Transverse colon (tissue), 3 donors: ENCODE data around the gene HS1BP3.

Experiments used
- EP300 ChIP-seq: sonication (generic); formaldehyde crosslinking; IDR thresholded peaks from one replicate; pipeline ENCODE4 v1.6.1; 2017; ENCODE audit warnings: antibody characterized with exemption, low read depth
- TF ChIP-seq, protein P1 (sequence below), 5 experiments: fragments of 200-600 bp in 3 of 5; fragments of 450-650 bp in 2 of 5; sonication (generic) in 3 of 5; IDR thresholded peaks; 1 replicate in 2 of 5; 2 replicates in 3 of 5; pipeline ENCODE4 v1.5.1; 2016 to 2017; ENCODE audit warnings: antibody characterized with exemption in 5 of 5, inconsistent platforms in 3 of 5, mild to moderate bottlenecking in 2 of 5, moderate library complexity in 1 of 5

DNA sequence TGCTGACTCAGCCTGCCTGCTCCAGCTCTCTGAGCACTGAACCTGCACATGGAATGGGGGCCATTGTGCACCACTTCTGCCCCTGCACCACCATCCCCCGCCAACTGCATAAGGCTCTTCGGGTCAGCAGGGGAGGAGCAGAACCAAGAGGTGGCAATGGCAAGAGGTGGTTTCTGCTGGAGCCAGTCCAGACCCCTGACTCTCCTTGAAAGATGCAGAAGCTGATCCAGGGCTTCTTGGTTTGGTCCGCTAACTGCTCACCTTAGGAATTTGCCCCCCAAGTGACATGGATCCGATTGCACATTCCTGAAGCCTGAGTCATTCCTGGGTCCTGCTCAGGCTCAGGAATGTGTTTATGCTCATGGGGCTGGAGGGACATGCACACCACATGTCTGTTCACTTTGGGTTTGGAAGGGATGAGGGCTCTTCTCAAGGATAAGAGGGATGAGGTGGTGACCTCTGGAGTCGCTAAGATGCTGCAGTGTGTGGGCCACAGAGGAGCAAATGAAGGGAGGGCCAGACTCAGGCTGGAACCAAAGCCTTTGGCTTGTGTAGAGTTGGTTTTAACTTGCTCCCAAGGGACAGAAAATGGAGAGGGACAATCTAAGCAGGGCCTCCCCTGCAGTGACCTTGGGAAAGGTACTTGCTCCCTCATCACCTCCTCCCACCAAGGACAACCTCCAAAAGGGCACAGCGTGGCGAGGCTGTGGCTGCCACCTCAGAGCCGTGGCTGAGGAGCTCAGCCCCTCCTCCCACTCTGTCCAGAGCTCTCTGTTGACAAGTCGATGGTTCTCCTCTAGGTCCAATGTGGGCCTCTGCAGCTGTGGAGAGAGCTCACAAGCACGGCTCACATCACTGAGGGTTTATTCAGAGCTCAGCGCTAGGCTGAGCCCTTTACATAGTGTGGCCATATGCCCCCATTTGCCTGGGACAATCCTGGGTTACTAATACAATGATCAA lies 66.2 kb downstream of the HS1BP3 start:
- TF ChIP-seq, protein P1, sequence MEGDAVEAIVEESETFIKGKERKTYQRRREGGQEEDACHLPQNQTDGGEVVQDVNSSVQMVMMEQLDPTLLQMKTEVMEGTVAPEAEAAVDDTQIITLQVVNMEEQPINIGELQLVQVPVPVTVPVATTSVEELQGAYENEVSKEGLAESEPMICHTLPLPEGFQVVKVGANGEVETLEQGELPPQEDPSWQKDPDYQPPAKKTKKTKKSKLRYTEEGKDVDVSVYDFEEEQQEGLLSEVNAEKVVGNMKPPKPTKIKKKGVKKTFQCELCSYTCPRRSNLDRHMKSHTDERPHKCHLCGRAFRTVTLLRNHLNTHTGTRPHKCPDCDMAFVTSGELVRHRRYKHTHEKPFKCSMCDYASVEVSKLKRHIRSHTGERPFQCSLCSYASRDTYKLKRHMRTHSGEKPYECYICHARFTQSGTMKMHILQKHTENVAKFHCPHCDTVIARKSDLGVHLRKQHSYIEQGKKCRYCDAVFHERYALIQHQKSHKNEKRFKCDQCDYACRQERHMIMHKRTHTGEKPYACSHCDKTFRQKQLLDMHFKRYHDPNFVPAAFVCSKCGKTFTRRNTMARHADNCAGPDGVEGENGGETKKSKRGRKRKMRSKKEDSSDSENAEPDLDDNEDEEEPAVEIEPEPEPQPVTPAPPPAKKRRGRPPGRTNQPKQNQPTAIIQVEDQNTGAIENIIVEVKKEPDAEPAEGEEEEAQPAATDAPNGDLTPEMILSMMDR (IDR thresholded peaks at IDR 0.05) = no peak
- no peak for TF ChIP-seq EP300
